Naive thymus-derived CD4-positive, alpha-beta T cell (primary cell): ENCODE data around the gene NR1I3. TPM values are rescaled to one million over a fixed set of nuclear protein-coding genes. Genes with fewer than 3 reads are reported as not detected.

Experiments used
- ATAC-seq: fragments of 150-1000 bp; cut with Tn5 transposase; 2 replicates; pipeline ENCODE4 v1.10.0; 2021; ENCODE audit warnings: mild to moderate bottlenecking, moderate library complexity
- CTCF ChIA-PET: fragments of 350-600 bp; sonication (Branson Sonifier 250); formaldehyde crosslinking; loops from one replicate; lab custom pipeline; 2021; ENCODE audit warnings: antibody characterized with exemption; lab: Charles Lee
- POLR2A ChIA-PET: fragments of 350-600 bp; sonication (Branson Sonifier 250); formaldehyde crosslinking; loops from one replicate; lab custom pipeline; 2021; ENCODE audit warnings: antibody characterized with exemption, inconsistent platforms; lab: Charles Lee
- DNase-seq, 9 donors: peaks; one replicate each; pipeline versions ENCODE4 v3.0.0 to v3.0.0-alpha.2; 2020 to 2022; ENCODE audit warnings: mixed read lengths in 1 of 9
- H3K27ac ChIP-seq: one replicate; pipeline ENCODE4 v1.7.0; 2013; ENCODE audit warnings: mild to moderate bottlenecking, low read depth, low read length, moderate library complexity
- H3K27me3 ChIP-seq, 2 donors: one replicate each; pipeline ENCODE4 v1.7.0; 2013; ENCODE audit warnings: low read length in 2 of 2, mild to moderate bottlenecking in 2 of 2, moderate library complexity in 2 of 2; ENCODE audit not compliant: control insufficient read depth in 2 of 2, insufficient read depth in 2 of 2
- H3K36me3 ChIP-seq, 3 experiments: 1 replicate in 2 of 3; 2 replicates in 1 of 3; pipeline ENCODE4 v1.7.0; 2013; ENCODE audit warnings: low read length in 3 of 3, mild to moderate bottlenecking in 3 of 3, moderate library complexity in 1 of 3; ENCODE audit not compliant: insufficient read depth in 3 of 3, control insufficient read depth in 2 of 3
- H3K4me1 ChIP-seq, 2 donors: one replicate each; pipeline ENCODE4 v1.7.0; 2013; ENCODE audit warnings: low read length in 2 of 2, mild to moderate bottlenecking in 2 of 2, moderate library complexity in 1 of 2; ENCODE audit not compliant: control insufficient read depth in 2 of 2, insufficient read depth in 2 of 2
- H3K4me3 ChIP-seq: 2 replicates; pipeline ENCODE4 v1.7.0; 2013; ENCODE audit warnings: mild to moderate bottlenecking, low read length
- H3K9me3 ChIP-seq, 3 experiments: 1 replicate in 2 of 3; 2 replicates in 1 of 3; pipeline ENCODE4 v1.7.0; 2013; ENCODE audit warnings: low read length in 3 of 3; ENCODE audit not compliant: control insufficient read depth in 2 of 3
- H3K27ac Mint-ChIP-seq, 9 donors: one replicate each; pipeline ENCODE4 v1.8.0; 2020 to 2022; ENCODE audit warnings: mixed read lengths in 9 of 9, mild to moderate bottlenecking in 8 of 9, moderate library complexity in 5 of 9, inconsistent platforms in 2 of 9
- H3K27me3 Mint-ChIP-seq, 5 donors: one replicate each; pipeline ENCODE4 v1.8.0; 2021 to 2022; ENCODE audit warnings: mixed read lengths in 5 of 5, mild to moderate bottlenecking in 1 of 5
- H3K36me3 Mint-ChIP-seq, 5 donors: one replicate each; pipeline ENCODE4 v1.8.0; 2020 to 2022; ENCODE audit warnings: mixed read lengths in 5 of 5, mild to moderate bottlenecking in 3 of 5, inconsistent platforms in 1 of 5
- H3K4me1 Mint-ChIP-seq, 7 donors: one replicate each; pipeline ENCODE4 v1.8.0; 2020 to 2022; ENCODE audit warnings: mixed read lengths in 7 of 7, mild to moderate bottlenecking in 3 of 7, inconsistent platforms in 1 of 7
- H3K4me3 Mint-ChIP-seq, 10 donors: one replicate each; pipeline ENCODE4 v1.8.0; 2020 to 2022; ENCODE audit warnings: mild to moderate bottlenecking in 10 of 10, mixed read lengths in 10 of 10, moderate library complexity in 6 of 10, inconsistent platforms in 2 of 10
- H3K9me3 Mint-ChIP-seq, 11 donors: one replicate each; pipeline ENCODE4 v1.8.0; 2020 to 2022; ENCODE audit warnings: mixed read lengths in 11 of 11, mild to moderate bottlenecking in 4 of 11, inconsistent platforms in 1 of 11, moderate library complexity in 1 of 11
- intact Hi-C, 2 donors: fragments of 100-400 bp; cut with micrococcal nuclease; formaldehyde crosslinking; loops; one replicate each; pipeline ENCODE4 v1.15.1; 2023
- polyA plus RNA-seq, 2 donors: library from polyadenylated mRNA; unstranded; fragments of 300-500 nt; fragmentation: Illumina TruSeq; gene quantifications; one replicate each; pipeline ENCODE4 v1.2.3, GENCODE V29; 2021
- total RNA-seq, 6 experiments: library from RNA in 5 of 6; stranded (reverse) in 5 of 6; gene quantifications; 1 replicate in 5 of 6; 2 replicates in 1 of 6; pipeline ENCODE4 v1.2.3 and lab custom pipeline; 2021 to 2026

The NR1I3 gene
- total and polyA plus RNA-seq, 7 experiments from 2014 or later = not detected

DNA sequence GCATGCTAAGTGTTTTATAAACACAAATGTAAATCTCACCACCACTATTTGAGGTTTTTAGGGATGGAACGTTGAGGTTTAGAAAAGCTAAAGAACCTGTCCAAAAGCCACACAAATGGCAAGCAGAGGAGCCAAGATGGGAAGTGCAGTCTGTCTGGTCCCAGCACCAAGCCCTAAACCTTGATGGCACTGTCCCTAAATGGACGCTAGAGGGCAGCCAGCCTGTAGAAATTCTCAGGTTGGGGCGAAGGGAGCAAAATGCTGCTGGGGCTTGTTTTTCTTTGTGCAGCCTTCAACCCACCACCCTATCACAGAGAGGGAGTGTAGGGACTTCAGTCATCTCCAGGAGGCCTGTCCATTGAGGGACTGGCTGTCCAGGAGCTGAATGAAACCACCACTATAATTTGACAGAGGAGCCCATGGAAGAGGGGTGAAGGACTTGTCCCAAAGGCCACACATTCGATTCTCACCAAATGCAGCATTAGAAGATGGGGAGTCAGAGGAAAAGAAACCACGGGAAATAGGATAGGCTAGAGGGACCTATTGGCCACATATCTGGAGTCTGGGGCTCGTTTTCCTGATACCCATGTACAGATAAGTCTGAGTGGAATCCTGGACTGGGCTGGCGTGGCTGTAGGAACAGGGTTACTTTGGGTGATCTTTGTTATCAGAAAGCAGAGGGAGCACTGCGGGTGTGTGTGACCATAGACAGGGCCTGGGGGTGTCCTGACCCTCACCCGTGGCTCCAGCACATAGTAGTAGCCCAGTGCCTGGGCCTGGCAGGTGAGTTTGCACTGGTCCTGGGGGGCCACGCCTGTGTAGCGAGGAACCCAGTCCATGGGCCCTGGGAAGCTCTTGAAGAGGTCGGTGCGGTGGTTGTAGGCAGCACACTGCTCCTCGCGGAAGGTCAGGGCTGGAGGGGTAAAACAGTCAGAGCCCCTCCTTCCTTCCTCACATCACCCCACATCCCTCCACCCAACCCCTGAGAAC lies 45.2 kb downstream of the NR1I3 start:
- H3K27me3 Mint-ChIP-seq = no peaks in the 10 kb centered on the region
- Histone ChIP-seq H3K27ac (no peak overlapping the region), H3K9me3 (no peaks in the 10 kb centered on the region), H3K36me3 (no peaks in the 10 kb centered on the region), H3K4me3 (no peak overlapping the region), H3K27me3 (no peaks in the 10 kb centered on the region), H3K4me1 (peaks cover 34 to 53% of the 10 kb centered on the region in 2 donors)
- peak overlapping the region in 5 of 10 donors; percentile 18 to 50 (median 29) for H3K4me3 Mint-ChIP-seq
- ChIA-PET CTCF (interaction anchor here (0.5 to 5.3 kb wide), 17 partner anchors 9 to 189 kb away, joined by 3 to 76 read pairs (median 14); partner anchors contain the start of genes B4GALT3, NDUFS2, PPOX and SDHC), POLR2A (interaction anchor here (0.9 to 29.1 kb wide), 10 partner anchors 10 to 147 kb away, joined by 3 to 508 read pairs (median 14); partner anchors contain the start of genes ADAMTS4, APOA2, B4GALT3 and FCER1G)
- H3K27ac Mint-ChIP-seq = peak overlapping the region; percentile 51 to 93 (median 85)
- DNase-seq (peak in 8 of 9 donors; percentile 53 to 80 (median 74)), ATAC-seq (peak; percentile 95)
- intact Hi-C loops = loop anchor here (1.0 to 2.0 kb wide), 8 partner anchors 10 to 190 kb away; partner anchors contain the start of genes NDUFS2 (in 2 of the 2) and B4GALT3 (in 1 of the 2)
- H3K36me3 Mint-ChIP-seq = peaks cover 0 to 1% (median 0%) of the 10 kb centered on the region in 5 donors
- peaks cover 0 to 2% (median 0%) of the 10 kb centered on the region in 11 donors for H3K9me3 Mint-ChIP-seq
- H3K4me1 Mint-ChIP-seq = peaks cover 30 to 68% (median 42%) of the 10 kb centered on the region in 7 donors

DNA sequence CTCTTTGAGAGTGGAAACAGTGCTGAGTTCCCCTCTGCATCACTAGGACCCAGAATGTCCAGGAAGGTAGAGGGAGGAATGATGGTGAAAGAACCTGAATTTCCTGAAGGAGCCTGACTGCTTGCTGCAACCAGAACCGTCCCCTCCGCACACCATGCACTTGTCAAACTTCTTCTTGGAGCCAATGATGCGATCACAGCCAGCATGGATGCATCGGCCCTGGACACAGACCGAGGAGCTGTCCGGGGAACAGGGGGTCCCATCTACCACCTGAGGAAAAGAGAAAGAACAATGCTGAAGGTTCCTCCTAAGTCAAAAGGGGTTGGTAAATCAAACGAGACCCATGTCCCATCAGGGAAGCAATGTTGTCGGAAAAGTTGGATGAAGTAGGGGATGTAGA lies 46.0 kb downstream of the NR1I3 start:
- Histone ChIP-seq H3K27ac (no peak overlapping the region), H3K36me3 (no peaks in the 10 kb centered on the region), H3K27me3 (no peaks in the 10 kb centered on the region), H3K9me3 (no peaks in the 10 kb centered on the region), H3K4me3 (no peak overlapping the region), H3K4me1 (peaks cover 42 to 61% of the 10 kb centered on the region in 2 donors)
- H3K27ac Mint-ChIP-seq = peak overlapping the region in 4 of 9 donors; percentile 71 to 93 (median 78)
- H3K9me3 Mint-ChIP-seq = peaks cover 0 to 1% (median 0%) of the 10 kb centered on the region in 11 donors
- no peak overlapping the region for H3K4me3 Mint-ChIP-seq
- ATAC-seq (no peak), DNase-seq (no peak)
- ChIA-PET CTCF (interaction anchor here (0.6 to 5.3 kb wide), 22 partner anchors 10 to 192 kb away, joined by 3 to 76 read pairs (median 4); partner anchors contain the start of genes B4GALT3, NDUFS2, PPOX and TOMM40L), POLR2A (interaction anchor here (1.0 to 29.1 kb wide), 10 partner anchors 11 to 146 kb away, joined by 3 to 508 read pairs (median 15); partner anchors contain the start of genes ADAMTS4, APOA2, B4GALT3 and FCER1G)
- H3K27me3 Mint-ChIP-seq = no peaks in the 10 kb centered on the region
- peaks cover 38 to 68% (median 48%) of the 10 kb centered on the region in 7 donors for H3K4me1 Mint-ChIP-seq
- H3K36me3 Mint-ChIP-seq = peaks cover 0 to 6% (median 0%) of the 10 kb centered on the region in 5 donors
- intact Hi-C loops = loop anchor here (1.0 to 2.0 kb wide), 8 partner anchors 10 to 190 kb away; partner anchors contain the start of genes NDUFS2 (in 2 of the 2) and B4GALT3 (in 1 of the 2)

DNA sequence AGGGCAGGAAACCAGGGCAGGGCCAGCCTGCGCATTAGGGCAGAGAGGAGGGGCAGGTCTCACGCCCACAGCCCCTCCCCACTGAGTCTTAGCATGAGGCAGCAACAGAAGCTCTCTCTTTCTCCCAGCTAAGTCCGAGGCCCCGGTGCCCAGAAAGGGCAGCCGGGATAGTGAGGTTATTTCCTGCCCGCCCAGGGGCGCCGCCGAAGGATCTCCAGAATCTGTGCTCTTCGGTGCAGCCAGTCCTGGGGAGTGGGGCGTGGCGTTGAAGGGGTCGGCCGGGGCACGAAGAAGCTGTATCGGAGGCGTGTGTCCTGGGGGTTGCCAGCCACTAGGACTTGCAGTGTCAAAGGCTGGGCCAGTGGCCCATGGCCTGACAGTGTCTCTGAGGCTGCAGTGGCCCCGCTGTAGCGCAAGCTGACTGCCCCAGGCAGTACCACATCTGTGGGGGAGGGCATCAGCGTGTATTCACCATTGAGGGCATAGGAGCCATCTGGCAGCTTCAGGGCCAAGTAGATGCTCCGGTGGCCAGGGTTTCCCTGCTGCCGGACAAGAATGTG lies 47.0 kb downstream of the NR1I3 start:
- Histone ChIP-seq H3K4me3 (no peak overlapping the region), H3K27ac (no peak overlapping the region), H3K9me3 (no peaks in the 10 kb centered on the region), H3K4me1 (peaks cover 51 to 68% of the 10 kb centered on the region in 2 donors), H3K36me3 (no peaks in the 10 kb centered on the region), H3K27me3 (no peaks in the 10 kb centered on the region)
- H3K4me3 Mint-ChIP-seq = no peak overlapping the region
- ChIA-PET POLR2A (interaction anchor here (0.6 to 29.1 kb wide), 13 partner anchors 10 to 128 kb away, joined by 3 to 508 read pairs (median 4); partner anchors contain the start of genes ADAMTS4, APOA2, B4GALT3 and FCER1G), CTCF (interaction anchor here (0.8 to 5.3 kb wide), 18 partner anchors 10 to 193 kb away, joined by 3 to 76 read pairs (median 12); partner anchors contain the start of genes B4GALT3, NDUFS2, PPOX and TOMM40L)
- intact Hi-C loops = no loop called here
- H3K4me1 Mint-ChIP-seq = peaks cover 47 to 71% (median 54%) of the 10 kb centered on the region in 7 donors
- peak overlapping the region in 3 of 9 donors; percentile 70 to 85 (median 78) for H3K27ac Mint-ChIP-seq
- H3K27me3 Mint-ChIP-seq = no peaks in the 10 kb centered on the region
- peaks cover 0 to 2% (median 0%) of the 10 kb centered on the region in 11 donors for H3K9me3 Mint-ChIP-seq
- H3K36me3 Mint-ChIP-seq = peaks cover 0 to 7% (median 0%) of the 10 kb centered on the region in 5 donors
- DNase-seq (no peak), ATAC-seq (no peak)

DNA sequence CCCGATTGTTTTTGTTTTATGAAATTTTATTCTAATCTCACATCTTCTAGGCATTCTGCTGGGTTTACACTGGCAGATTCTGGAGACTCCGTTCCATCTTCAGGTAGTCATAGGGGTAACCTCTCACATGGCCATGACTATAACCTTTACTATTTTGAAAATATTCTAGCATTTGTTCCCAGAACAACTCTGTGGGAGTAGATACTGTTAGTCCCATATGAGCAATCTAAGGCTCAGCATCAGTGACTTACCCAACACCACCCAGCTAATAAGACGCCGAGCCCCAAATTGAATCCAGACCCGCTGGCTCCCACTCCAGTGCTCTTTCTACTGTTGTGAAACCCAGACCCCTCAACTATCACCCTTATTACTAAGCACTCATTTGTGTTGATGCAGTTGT lies 49.0 kb downstream of the NR1I3 start:
- no peaks in the 10 kb centered on the region for H3K27me3 Mint-ChIP-seq
- DNase-seq = no peak
- H3K9me3 ChIP-seq = no peaks in the 10 kb centered on the region
- H3K27ac Mint-ChIP-seq = peak overlapping the region; percentile 25 to 99 (median 72)
- CTCF ChIA-PET = interaction anchor here (1.3 kb wide), 1 partner anchor 23 kb away, joined by 3 read pairs; the partner anchor contains the start of gene PPOX
- no peaks in the 10 kb centered on the region for H3K27me3 ChIP-seq
- H3K4me1 Mint-ChIP-seq = peaks cover 53 to 73% (median 61%) of the 10 kb centered on the region in 7 donors
- H3K4me1 ChIP-seq = peaks cover 53 to 58% of the 10 kb centered on the region in 2 donors
- H3K36me3 Mint-ChIP-seq = peaks cover 0 to 10% (median 0%) of the 10 kb centered on the region in 5 donors
- no peak overlapping the region for H3K27ac ChIP-seq
- intact Hi-C loops = no loop called here
- POLR2A ChIA-PET = interaction anchor here (1.1 to 29.1 kb wide), 4 partner anchors 14 to 34 kb away, joined by 3 to 508 read pairs (median 89); partner anchors contain the start of genes ADAMTS4, APOA2, FCER1G and NDUFS2
- H3K4me3 ChIP-seq = no peak overlapping the region
- H3K4me3 Mint-ChIP-seq = peak overlapping the region in 1 of 10 donors; percentile 29
- no peak for ATAC-seq
- H3K36me3 ChIP-seq = no peaks in the 10 kb centered on the region
- H3K9me3 Mint-ChIP-seq = peaks cover 0 to 2% (median 0%) of the 10 kb centered on the region in 11 donors

DNA sequence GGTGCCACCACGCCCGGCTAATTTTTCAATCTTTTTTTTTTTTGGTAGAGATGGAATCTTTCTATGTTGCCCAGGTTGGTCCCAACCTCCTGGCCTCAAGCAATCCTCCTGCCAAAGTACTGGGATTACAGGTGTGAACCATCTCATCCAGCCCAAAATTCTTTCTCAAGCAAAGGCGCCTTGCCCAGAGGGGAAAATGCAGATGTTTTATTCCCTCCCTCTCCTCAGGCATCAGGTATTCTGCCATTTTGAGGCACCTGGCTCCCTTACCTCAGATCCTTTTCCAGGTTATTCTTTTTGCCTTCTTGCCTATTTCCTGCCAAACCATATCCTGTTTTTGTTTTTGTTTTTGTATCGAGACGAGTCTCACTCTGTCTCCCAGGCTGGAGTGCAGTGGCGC lies 49.6 kb downstream of the NR1I3 start:
- peaks cover 58 to 60% of the 10 kb centered on the region in 2 donors for H3K4me1 ChIP-seq
- CTCF ChIA-PET = interaction anchor here (0.6 to 1.3 kb wide), 3 partner anchors 16 to 102 kb away, joined by 3 to 4 read pairs (median 3); partner anchors contain the start of gene PPOX
- H3K4me3 ChIP-seq = no peak overlapping the region
- ATAC-seq (no peak), DNase-seq (no peak)
- Mint-ChIP-seq H3K4me3 (peak overlapping the region in 7 of 10 donors; percentile 23 to 52 (median 43)), H3K36me3 (peaks cover 0 to 10% (median 0%) of the 10 kb centered on the region in 5 donors), H3K27me3 (no peaks in the 10 kb centered on the region), H3K9me3 (peaks cover 0 to 2% (median 0%) of the 10 kb centered on the region in 11 donors), H3K4me1 (peaks cover 57 to 79% (median 66%) of the 10 kb centered on the region in 7 donors), H3K27ac (peak overlapping the region; percentile 45 to 99 (median 77))
- no peaks in the 10 kb centered on the region for H3K36me3 ChIP-seq
- no peaks in the 10 kb centered on the region for H3K9me3 ChIP-seq
- POLR2A ChIA-PET = interaction anchor here (0.6 to 29.1 kb wide), 9 partner anchors 8 to 549 kb away, joined by 3 to 508 read pairs (median 4); partner anchors contain the start of genes ADAMTS4, APOA2, B4GALT3 and FCER1G
- intact Hi-C loops = no loop called here
- H3K27me3 ChIP-seq = no peaks in the 10 kb centered on the region
- no peak overlapping the region for H3K27ac ChIP-seq
